Neural progenitor cell (in vitro differentiated cells): ENCODE data around the gene HSPA12A. TPM values are rescaled to one million over a fixed set of nuclear protein-coding genes. Genes with fewer than 3 reads are reported as not detected.

Experiments
- DNase-seq: peaks from one replicate; pipeline ENCODE4 v3.0.0-alpha.2; 2016; ENCODE audit warnings: low spot score
- H2AFZ ChIP-seq: fragments of 200-600 bp; sonication (generic); replicated peaks from 2 replicates; pipeline ENCODE4 v1.6.1; 2016; ENCODE audit warnings: antibody characterized with exemption
- H3F3A ChIP-seq: fragments of 200-600 bp; sonication (generic); 2 replicates; pipeline ENCODE4 v1.6.1; 2016; ENCODE audit warnings: antibody characterized with exemption, low read depth
- H3K27ac ChIP-seq: fragments of 200-600 bp; sonication (generic); 2 replicates; pipeline ENCODE4 v1.5.1; 2016; ENCODE audit warnings: mild to moderate bottlenecking
- H3K27me3 ChIP-seq: fragments of 200-600 bp; sonication (generic); 2 replicates; pipeline ENCODE4 v1.6.1; 2016; ENCODE audit warnings: mild to moderate bottlenecking, moderate library complexity
- H3K36me3 ChIP-seq: fragments of 200-600 bp; sonication (generic); 2 replicates; pipeline ENCODE4 v1.5.1; 2016
- H3K4me1 ChIP-seq: fragments of 200-600 bp; sonication (generic); 2 replicates; pipeline ENCODE4 v1.6.1; 2016; ENCODE audit warnings: mixed run types
- H3K4me2 ChIP-seq: fragments of 200-600 bp; sonication (generic); 2 replicates; pipeline ENCODE4 v1.6.1; 2016
- H3K4me3 ChIP-seq: fragments of 200-600 bp; sonication (generic); 2 replicates; pipeline ENCODE4 v1.5.1; 2016
- H3K79me2 ChIP-seq: fragments of 200-600 bp; sonication (generic); 2 replicates; pipeline ENCODE4 v1.6.1; 2016; ENCODE audit warnings: low read depth
- H3K9ac ChIP-seq: fragments of 200-600 bp; sonication (generic); 2 replicates; pipeline ENCODE4 v1.6.1; 2016
- H3K9me3 ChIP-seq: fragments of 200-600 bp; sonication (generic); 2 replicates; pipeline ENCODE4 v1.5.1; 2016; ENCODE audit warnings: low read depth
- H4K20me1 ChIP-seq: fragments of 200-600 bp; sonication (generic); 2 replicates; pipeline ENCODE4 v1.6.1; 2016; ENCODE audit warnings: low read depth
- H3K27ac Mint-ChIP-seq: 3 replicates; pipeline ENCODE4 v1.8.0; 2021; ENCODE audit warnings: mixed read lengths
- H3K27me3 Mint-ChIP-seq: 2 replicates; pipeline ENCODE4 v1.8.0; 2022; ENCODE audit warnings: low read depth, mild to moderate bottlenecking, inconsistent platforms, moderate library complexity, mixed read lengths; ENCODE audit not compliant: insufficient read depth
- H3K36me3 Mint-ChIP-seq: 3 replicates; pipeline ENCODE4 v1.8.0; 2021; ENCODE audit warnings: mixed read lengths
- H3K4me1 Mint-ChIP-seq: 3 replicates; pipeline ENCODE4 v1.8.0; 2021; ENCODE audit warnings: mixed read lengths
- H3K4me3 Mint-ChIP-seq: 3 replicates; pipeline ENCODE4 v1.8.0; 2021; ENCODE audit warnings: mild to moderate bottlenecking, moderate library complexity, mixed read lengths
- H3K9me3 Mint-ChIP-seq: 3 replicates; pipeline ENCODE4 v1.8.0; 2020; ENCODE audit warnings: mixed read lengths
- CTCF ChIP-seq: fragments of 200-600 bp; sonication (generic); IDR thresholded peaks from 2 replicates; pipeline ENCODE4 v1.5.1; 2017; ENCODE audit warnings: antibody characterized with exemption, mild to moderate bottlenecking
- EZH2 ChIP-seq: fragments of 200-600 bp; sonication (generic); IDR thresholded peaks from 2 replicates; pipeline ENCODE4 v1.6.1; 2017; ENCODE audit warnings: antibody characterized with exemption, mild to moderate bottlenecking, moderate library complexity
- EZH2phosphoT487 ChIP-seq: fragments of 200-600 bp; sonication (generic); IDR thresholded peaks from 2 replicates; pipeline ENCODE4 v1.6.1; 2017; ENCODE audit warnings: antibody characterized with exemption
- total RNA-seq: library from RNA; depleted of rRNA; stranded (reverse); fragments of >200 nt; gene quantifications from 2 replicates; pipeline ENCODE4 v1.2.3, GENCODE V29; 2015; ENCODE audit warnings: low replicate concordance

HSPA12A gene
- total RNA-seq, 1 donor from 2014 or later, result 5.6 TPM

- Mint-ChIP-seq H3K27ac (peak overlapping the region; percentile 69), H3K27me3 (peaks cover 3% of the 10 kb centered on the region), H3K4me3 (no peak overlapping the region), H3K36me3 (no peaks in the 10 kb centered on the region), H3K4me1 (peaks cover 25% of the 10 kb centered on the region), H3K9me3 (peaks cover 2% of the 10 kb centered on the region)
- no peak for DNase-seq
- no peaks in the 10 kb centered on the region for H3K79me2 ChIP-seq
- no peak overlapping the region for H3K4me3 ChIP-seq
- H3F3A ChIP-seq, result no peaks in the 10 kb centered on the region
- H3K27me3 ChIP-seq, result no peaks in the 10 kb centered on the region
- H2AFZ ChIP-seq, result no peak overlapping the region
- no peak overlapping the region for H3K27ac ChIP-seq
- H3K4me2 ChIP-seq, result no peak overlapping the region
- peaks cover 3% of the 10 kb centered on the region for H3K4me1 ChIP-seq
- no peaks in the 10 kb centered on the region for H3K9me3 ChIP-seq
- TF ChIP-seq EZH2phosphoT487, result no peak
- TF ChIP-seq CTCF, result no peak
- H3K36me3 ChIP-seq, result no peaks in the 10 kb centered on the region
- H3K9ac ChIP-seq, result no peak overlapping the region
- H4K20me1 ChIP-seq, result no peaks in the 10 kb centered on the region
These were observed 27.9 kb upstream of the HSPA12A start for GRCh38 chr10:116770281-116770680.

GRCh38 chr10:116769791-116770190 lies 27.4 kb upstream of the HSPA12A start:
- Mint-ChIP-seq H3K36me3 (no peaks in the 10 kb centered on the region), H3K27me3 (peaks cover 3% of the 10 kb centered on the region), H3K27ac (no peak overlapping the region), H3K4me3 (no peak overlapping the region), H3K9me3 (peaks cover 4% of the 10 kb centered on the region), H3K4me1 (peaks cover 25% of the 10 kb centered on the region)
- H3K4me1 ChIP-seq, result peaks cover 3% of the 10 kb centered on the region
- H3K4me3 ChIP-seq, result no peak overlapping the region
- H3K9ac ChIP-seq, result no peak overlapping the region
- H3K4me2 ChIP-seq, result no peak overlapping the region
- H3K36me3 ChIP-seq, result no peaks in the 10 kb centered on the region
- no peak for DNase-seq
- no peaks in the 10 kb centered on the region for H3K27me3 ChIP-seq
- H2AFZ ChIP-seq, result no peak overlapping the region
- H3K27ac ChIP-seq, result no peak overlapping the region
- TF ChIP-seq EZH2 (no peak), EZH2phosphoT487 (no peak), CTCF (no peak)
- no peaks in the 10 kb centered on the region for H4K20me1 ChIP-seq
- peaks cover 5% of the 10 kb centered on the region for H3K9me3 ChIP-seq
- H3K79me2 ChIP-seq, result no peaks in the 10 kb centered on the region
- no peaks in the 10 kb centered on the region for H3F3A ChIP-seq

GRCh38 chr10:116769368-116769767 lies 27.0 kb upstream of the HSPA12A start:
- Histone ChIP-seq H3K27me3 (no peaks in the 10 kb centered on the region), H3K4me3 (no peak overlapping the region), H3K9me3 (peaks cover 7% of the 10 kb centered on the region), H3F3A (no peaks in the 10 kb centered on the region), H4K20me1 (no peaks in the 10 kb centered on the region), H3K27ac (no peak overlapping the region), H3K79me2 (no peaks in the 10 kb centered on the region), H2AFZ (no peak overlapping the region), H3K4me2 (no peak overlapping the region), H3K36me3 (no peaks in the 10 kb centered on the region), H3K9ac (no peak overlapping the region), H3K4me1 (peaks cover 3% of the 10 kb centered on the region)
- Mint-ChIP-seq H3K9me3 (peaks cover 6% of the 10 kb centered on the region), H3K27me3 (peaks cover 3% of the 10 kb centered on the region), H3K36me3 (no peaks in the 10 kb centered on the region), H3K27ac (no peak overlapping the region), H3K4me3 (no peak overlapping the region), H3K4me1 (peaks cover 25% of the 10 kb centered on the region)
- TF ChIP-seq CTCF (no peak), EZH2phosphoT487 (no peak), EZH2 (no peak)
- no peak for DNase-seq

- Histone ChIP-seq H3K79me2 (no peaks in the 10 kb centered on the region), H3K36me3 (no peaks in the 10 kb centered on the region), H3K9ac (no peak overlapping the region), H3K9me3 (peaks cover 7% of the 10 kb centered on the region), H3F3A (no peaks in the 10 kb centered on the region), H2AFZ (no peak overlapping the region), H3K4me2 (no peak overlapping the region), H3K4me1 (peaks cover 3% of the 10 kb centered on the region), H3K4me3 (no peak overlapping the region), H3K27me3 (no peaks in the 10 kb centered on the region), H4K20me1 (no peaks in the 10 kb centered on the region), H3K27ac (no peak overlapping the region)
- Mint-ChIP-seq H3K4me1 (peaks cover 25% of the 10 kb centered on the region), H3K4me3 (no peak overlapping the region), H3K27ac (no peak overlapping the region), H3K27me3 (peaks cover 3% of the 10 kb centered on the region), H3K9me3 (peaks cover 6% of the 10 kb centered on the region), H3K36me3 (no peaks in the 10 kb centered on the region)
- DNase-seq, result no peak
- TF ChIP-seq EZH2phosphoT487 (no peak), CTCF (no peak), EZH2 (no peak)
These were observed 26.4 kb upstream of the HSPA12A start for GRCh38 chr10:116768786-116769185.
